Measurements from ENCODE around the gene S100A14. TPM values are rescaled to one million over a fixed set of nuclear protein-coding genes. Genes with fewer than 3 reads are reported as not detected.
A peak's percentile ranks its signal among the peaks of the same experiment; 100 is the strongest.

Gene S100A14
- total RNA-seq, 3 donors from 2014 or later, result 122 to 361 (median 325) TPM

DNA sequence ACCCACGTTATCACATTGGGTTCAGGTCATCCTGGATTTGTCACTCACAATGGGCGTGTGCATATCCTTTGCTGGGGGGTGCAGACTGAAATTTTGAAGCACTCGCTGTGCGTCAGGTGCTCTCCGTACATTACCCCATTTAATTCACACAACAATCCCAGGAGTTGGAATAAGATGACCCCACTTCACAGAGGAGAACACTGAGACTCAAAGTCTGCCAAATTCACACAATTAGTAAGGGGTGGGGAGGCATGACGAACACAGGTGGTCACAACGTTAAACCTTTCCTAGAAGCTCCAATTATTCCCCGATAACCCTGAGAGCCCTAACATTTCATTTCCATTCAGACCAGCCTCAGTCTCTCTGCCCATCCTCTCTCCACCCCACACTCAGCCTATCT, 46.7 kb downstream of the S100A14 start:
- intact Hi-C loops (cut with DNase I, micrococcal nuclease), result loop anchor here (2.0 to 5.0 kb wide), 3 partner anchors 37 to 59 kb away; no protein-coding TSS in a partner anchor
- H3K4me1 ChIP-seq (ENCODE audit: low read depth), result peaks cover 37% of the 10 kb centered on the region

GRCh38 chr1:153568367-153569099, 47.6 kb downstream of the S100A14 start:
- no peaks in the 10 kb centered on the region for H3K36me3 ChIP-seq (ENCODE audit: low read depth)
- DNase-seq (peak; percentile 90 to 95 (median 93)), ATAC-seq (peak; percentile 58)
- H3K9me3 ChIP-seq, result no peaks in the 10 kb centered on the region
- H3K4me3 ChIP-seq, result no peak overlapping the region
- intact Hi-C loops (cut with DNase I, micrococcal nuclease), result loop anchor here (2.0 to 5.0 kb wide), 3 partner anchors 36 to 58 kb away; no protein-coding TSS in a partner anchor
- TF ChIP-seq, protein P1, sequence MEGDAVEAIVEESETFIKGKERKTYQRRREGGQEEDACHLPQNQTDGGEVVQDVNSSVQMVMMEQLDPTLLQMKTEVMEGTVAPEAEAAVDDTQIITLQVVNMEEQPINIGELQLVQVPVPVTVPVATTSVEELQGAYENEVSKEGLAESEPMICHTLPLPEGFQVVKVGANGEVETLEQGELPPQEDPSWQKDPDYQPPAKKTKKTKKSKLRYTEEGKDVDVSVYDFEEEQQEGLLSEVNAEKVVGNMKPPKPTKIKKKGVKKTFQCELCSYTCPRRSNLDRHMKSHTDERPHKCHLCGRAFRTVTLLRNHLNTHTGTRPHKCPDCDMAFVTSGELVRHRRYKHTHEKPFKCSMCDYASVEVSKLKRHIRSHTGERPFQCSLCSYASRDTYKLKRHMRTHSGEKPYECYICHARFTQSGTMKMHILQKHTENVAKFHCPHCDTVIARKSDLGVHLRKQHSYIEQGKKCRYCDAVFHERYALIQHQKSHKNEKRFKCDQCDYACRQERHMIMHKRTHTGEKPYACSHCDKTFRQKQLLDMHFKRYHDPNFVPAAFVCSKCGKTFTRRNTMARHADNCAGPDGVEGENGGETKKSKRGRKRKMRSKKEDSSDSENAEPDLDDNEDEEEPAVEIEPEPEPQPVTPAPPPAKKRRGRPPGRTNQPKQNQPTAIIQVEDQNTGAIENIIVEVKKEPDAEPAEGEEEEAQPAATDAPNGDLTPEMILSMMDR (IDR thresholded peaks at IDR 0.05), result peak; percentile 99
- H3K4me1 ChIP-seq (ENCODE audit: low read depth), result peaks cover 36% of the 10 kb centered on the region

More for the DNA sequence above, 46.7 kb downstream of the S100A14 start:
- TF ChIP-seq, protein P1 (IDR thresholded peaks at IDR 0.05), result no peak
- no peaks in the 10 kb centered on the region for H3K9me3 ChIP-seq
- DNase-seq, result no peak
- no peak overlapping the region for H3K4me3 ChIP-seq
- ATAC-seq, result no peak
- H3K36me3 ChIP-seq (ENCODE audit: low read depth), result no peaks in the 10 kb centered on the region

DNA sequence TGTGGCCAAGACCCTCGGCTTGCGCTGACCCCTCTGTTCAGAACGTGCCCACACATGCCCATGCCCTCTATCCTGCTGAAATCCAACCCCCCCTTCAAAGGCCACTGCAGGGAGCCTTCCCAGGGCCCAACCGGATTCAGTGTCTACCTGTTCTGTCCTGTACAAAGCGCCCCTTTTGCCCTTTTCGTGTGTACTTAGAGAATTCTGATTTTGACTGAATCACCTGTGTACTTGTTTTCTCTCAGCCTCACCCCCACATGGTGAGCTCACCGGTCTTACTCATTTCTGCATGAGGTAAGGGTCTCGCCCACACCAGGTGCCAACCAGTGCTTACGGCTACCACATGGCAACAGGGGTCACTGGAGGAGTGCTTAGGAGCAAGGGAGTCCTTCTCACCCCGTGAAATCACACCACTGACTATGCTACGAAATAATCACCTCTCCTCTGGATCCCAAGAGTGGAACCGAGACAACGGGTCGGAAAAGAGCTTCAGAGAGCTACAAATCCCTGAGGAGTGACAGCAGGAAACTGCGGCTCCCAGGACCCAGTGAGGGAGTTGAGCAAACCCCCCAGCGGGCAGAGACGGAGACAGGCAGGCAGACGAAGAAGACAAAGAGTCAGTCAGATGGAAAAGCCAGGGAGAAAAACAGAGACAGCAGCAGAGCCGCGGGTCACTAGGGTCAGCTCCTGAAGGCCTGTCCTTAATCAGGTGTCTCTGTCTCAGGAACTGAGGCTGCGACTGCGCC, 48.3 kb downstream of the S100A14 start:
- intact Hi-C loops (cut with DNase I, micrococcal nuclease), result loop anchor here (2.0 to 5.0 kb wide), 3 partner anchors 35 to 57 kb away; no protein-coding TSS in a partner anchor
- no peak overlapping the region for H3K4me3 ChIP-seq

DNA sequence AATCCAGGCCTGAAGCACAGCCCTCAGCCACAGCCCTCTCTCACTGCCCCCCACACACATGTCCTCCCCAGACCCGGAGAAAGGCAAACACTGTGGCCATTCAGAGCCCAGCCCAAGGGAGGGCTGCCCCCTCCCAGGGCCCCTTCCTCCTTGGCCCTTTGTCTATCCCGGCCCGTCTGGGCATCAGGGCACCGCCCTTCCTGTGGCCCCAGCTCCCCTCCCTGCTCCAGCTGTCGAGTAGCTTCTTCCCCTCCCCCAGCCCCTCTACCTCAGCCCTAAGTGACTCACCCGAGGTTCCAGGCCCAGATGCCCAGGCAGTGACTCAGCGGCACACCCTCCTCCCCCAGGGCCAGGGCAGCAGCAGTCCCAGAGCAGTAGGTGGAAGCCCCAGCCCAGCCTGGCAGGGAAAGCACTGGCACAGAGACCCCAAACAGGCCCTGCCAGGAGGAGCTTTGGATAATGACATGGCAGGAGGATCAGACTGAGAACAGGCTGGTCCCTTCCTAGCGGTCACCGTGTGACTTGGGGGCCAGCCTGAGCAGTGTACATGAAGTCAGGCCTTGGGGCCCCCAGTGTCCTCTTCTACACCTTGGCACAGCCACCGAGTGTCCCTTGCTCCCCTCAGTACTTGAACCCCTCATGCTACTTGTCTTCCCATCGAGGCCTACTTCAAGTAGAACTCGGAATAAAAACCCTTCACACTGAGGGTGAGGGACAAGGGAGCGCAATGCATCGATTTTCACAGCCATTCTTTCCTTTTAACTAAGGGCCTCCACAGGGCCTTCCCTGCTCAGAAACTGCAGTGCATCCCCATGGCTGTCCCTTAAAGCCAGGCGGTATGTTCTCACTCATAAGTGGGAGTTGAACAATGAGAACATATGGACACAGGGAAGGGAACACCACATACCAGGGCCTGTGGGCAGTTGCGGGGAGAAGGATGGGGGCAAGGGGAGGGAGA, 49.4 kb downstream of the S100A14 start:
- H3K4me1 ChIP-seq (ENCODE audit: low read depth), result peaks cover 33% of the 10 kb centered on the region
- H3K4me3 ChIP-seq, result no peak overlapping the region
- TF ChIP-seq, protein P1 (IDR thresholded peaks at IDR 0.05), result no peak
- intact Hi-C loops (cut with DNase I, micrococcal nuclease), result loop anchor here (5.0 kb wide), 2 partner anchors 34 to 54 kb away; no protein-coding TSS in a partner anchor
- no peaks in the 10 kb centered on the region for H3K36me3 ChIP-seq (ENCODE audit: low read depth)
- no peaks in the 10 kb centered on the region for H3K9me3 ChIP-seq
- peak; percentile 90 for ATAC-seq
- DNase-seq, result peak; percentile 95 to 97 (median 97)

More for the DNA sequence above, 48.3 kb downstream of the S100A14 start:
- TF ChIP-seq, protein P1 (IDR thresholded peaks at IDR 0.05), result no peak
- Histone ChIP-seq H3K36me3 (ENCODE audit: low read depth) (no peaks in the 10 kb centered on the region), H3K4me1 (ENCODE audit: low read depth) (peaks cover 33% of the 10 kb centered on the region), H3K9me3 (no peaks in the 10 kb centered on the region)
- ATAC-seq (no peak), DNase-seq (peak in 1 of 3 donors; percentile 59)
